ENCODE results near the gene CRAMP1.

The CRAMP1 gene

DNA sequence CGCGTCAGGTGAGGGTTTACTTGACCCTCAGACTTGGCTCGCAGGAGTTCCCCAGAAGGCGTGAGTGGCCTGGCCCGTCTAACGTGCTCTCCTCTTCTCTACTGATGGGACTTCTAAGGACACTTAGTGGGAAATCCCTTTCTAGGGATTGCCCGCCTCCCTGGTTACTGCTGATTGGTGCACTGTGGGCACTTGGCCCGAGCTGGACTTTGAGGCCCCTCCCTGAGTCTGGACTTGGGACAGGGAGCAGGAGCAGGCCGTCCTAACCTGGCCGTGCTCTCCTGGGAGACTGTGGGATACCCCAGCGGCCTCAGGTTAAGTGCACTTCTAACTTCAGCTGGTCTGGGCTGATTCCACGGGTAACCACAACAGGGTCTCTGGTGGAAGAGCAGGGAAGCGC lies 15.0 kb upstream of the CRAMP1 start:
- DNase-seq: no peak

- no peak for DNase-seq
Observed at GRCh38 chr16:1601031-1601430, 11.1 kb upstream of the CRAMP1 start.

- no peak for DNase-seq
Observed at GRCh38 chr16:1601489-1601888, 10.7 kb upstream of the CRAMP1 start.

- no peak for DNase-seq
Observed at GRCh38 chr16:1602285-1602684, 9.9 kb upstream of the CRAMP1 start.

DNA sequence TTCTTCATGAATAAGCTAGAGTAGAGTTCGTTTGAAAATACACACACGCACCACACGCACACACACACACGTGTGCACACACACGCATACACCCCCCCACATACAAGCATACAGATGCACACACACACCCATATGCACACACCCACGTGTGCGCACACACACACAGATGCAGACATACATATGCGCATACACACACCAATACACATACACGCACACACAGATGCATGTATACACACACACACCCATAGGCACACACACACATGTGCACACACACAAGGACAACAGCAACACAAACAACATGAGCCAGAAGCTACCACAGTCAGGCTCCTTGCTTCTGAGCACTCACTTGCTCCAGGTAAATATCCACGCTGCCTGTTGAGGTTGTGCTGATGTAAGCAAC lies 5.4 kb upstream of the CRAMP1 start:
- DNase-seq: no peak

GRCh38 chr16:1607971-1608370 lies 4.2 kb upstream of the CRAMP1 start:
- DNase-seq: no peak

GRCh38 chr16:1610071-1610898 lies 1.9 kb upstream of the CRAMP1 start:
- DNase-seq: peak; percentile 87

DNA sequence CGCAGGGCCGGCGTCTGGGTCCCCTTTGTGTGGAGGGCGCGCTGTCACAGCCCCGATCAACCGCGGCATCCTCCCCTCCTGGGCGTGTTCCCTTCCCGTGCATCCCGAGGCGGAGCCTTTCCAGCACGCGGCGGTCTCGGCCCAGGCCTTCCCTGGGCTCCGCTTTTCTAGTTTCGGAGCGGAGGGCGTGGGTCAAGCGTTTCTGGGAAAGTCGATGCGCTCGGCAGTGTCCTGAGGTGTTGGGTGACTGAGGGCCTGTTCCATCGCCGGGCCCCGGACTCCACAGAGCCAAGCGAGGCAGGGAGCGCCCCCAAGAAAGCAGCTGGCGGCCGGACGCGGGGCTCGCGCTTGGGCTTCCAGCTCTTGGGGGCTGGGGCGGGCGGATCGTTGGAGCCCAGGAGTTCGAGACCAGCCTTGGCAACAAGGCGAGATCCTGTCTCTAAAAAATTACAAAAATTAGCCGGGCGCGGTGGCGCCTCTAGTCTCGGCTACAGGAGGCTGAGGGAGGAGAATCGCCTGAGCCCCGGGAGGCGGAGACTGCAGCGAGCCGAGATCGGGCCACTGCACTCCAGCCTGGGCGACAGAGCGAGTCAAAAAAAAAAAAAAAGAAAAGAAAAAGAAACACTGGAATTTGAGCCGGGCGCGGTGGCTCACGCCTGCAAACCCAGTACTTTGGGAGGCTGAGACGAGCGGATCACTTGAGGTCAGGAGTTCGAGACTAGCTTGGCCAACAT lies 1.1 kb upstream of the CRAMP1 start:
- DNase-seq: peak; percentile 13

GRCh38 chr16:1613211-1613622 lies 1.1 kb downstream of the CRAMP1 start:
- DNase-seq: peak; percentile 14

DNA sequence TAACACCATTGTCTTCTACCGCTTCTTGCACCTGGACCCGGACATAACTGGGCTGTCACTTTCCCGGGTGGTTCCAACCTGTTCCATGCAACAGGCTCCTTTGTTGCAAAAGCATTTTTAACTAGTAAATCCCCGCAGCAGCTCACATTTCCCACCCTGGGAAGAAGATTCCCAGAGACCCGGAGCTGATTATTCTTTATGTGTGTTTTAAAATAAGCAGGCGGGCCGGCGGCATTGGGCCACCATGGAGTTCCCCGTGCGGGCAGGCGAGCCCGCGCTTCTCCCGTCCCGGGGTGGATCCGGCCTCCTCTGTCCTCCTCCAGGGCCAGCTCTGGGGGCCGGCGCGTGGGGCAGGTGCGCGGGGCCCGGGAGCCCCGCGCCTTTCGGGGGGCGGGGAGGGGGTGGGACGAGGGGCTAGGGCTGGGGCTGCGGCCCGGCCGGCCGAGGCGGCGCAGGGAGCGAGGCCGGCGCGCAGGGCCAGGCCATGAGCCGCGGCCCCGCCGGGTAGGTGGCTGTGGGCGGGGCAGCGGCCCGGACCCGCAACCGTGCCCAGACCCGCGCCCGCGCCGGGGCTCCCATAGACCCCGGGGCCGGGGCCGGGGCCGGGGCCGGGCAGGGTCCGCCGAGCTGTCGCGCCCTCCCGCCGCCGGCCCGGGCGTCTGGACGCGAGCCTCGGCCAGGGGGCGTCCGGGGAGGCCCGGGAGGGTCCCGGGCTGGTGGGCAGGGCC lies 1.7 kb downstream of the CRAMP1 start:
- peak; percentile 18 for DNase-seq

- peak; percentile 30 for DNase-seq
Observed at GRCh38 chr16:1614456-1615102, 2.4 kb downstream of the CRAMP1 start.

- DNase-seq: peak; percentile 44
Observed at GRCh38 chr16:1615761-1616160, 3.6 kb downstream of the CRAMP1 start.

GRCh38 chr16:1619976-1620375 lies 7.8 kb downstream of the CRAMP1 start:
- no peak for DNase-seq

- DNase-seq: no peak
Observed at GRCh38 chr16:1620391-1620790, 8.2 kb downstream of the CRAMP1 start.

DNA sequence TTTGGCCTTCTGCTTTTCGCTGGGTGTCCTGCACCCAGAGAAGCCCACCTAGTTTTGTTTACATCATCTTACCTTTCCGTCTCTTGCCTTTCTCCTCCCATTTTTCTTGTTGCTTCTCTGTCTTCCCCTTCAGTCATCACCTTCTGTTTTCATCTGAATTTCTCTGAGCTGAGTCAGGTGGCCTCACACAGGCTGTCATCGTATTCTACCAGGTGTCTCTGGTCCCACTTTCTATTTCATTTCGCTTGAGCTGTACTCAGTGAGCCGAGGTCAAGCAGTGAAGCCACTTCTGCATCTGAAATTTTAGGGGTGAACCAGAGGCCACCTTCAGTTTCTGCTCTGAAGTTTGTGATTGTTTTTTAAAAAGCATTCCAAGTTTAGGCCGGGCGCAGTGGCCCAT lies 9.7 kb downstream of the CRAMP1 start:
- DNase-seq: no peak

- no peak for DNase-seq
Observed at GRCh38 chr16:1626327-1626726, 14.2 kb downstream of the CRAMP1 start.

GRCh38 chr16:1626776-1627175 lies 14.6 kb downstream of the CRAMP1 start:
- no peak for DNase-seq

DNA sequence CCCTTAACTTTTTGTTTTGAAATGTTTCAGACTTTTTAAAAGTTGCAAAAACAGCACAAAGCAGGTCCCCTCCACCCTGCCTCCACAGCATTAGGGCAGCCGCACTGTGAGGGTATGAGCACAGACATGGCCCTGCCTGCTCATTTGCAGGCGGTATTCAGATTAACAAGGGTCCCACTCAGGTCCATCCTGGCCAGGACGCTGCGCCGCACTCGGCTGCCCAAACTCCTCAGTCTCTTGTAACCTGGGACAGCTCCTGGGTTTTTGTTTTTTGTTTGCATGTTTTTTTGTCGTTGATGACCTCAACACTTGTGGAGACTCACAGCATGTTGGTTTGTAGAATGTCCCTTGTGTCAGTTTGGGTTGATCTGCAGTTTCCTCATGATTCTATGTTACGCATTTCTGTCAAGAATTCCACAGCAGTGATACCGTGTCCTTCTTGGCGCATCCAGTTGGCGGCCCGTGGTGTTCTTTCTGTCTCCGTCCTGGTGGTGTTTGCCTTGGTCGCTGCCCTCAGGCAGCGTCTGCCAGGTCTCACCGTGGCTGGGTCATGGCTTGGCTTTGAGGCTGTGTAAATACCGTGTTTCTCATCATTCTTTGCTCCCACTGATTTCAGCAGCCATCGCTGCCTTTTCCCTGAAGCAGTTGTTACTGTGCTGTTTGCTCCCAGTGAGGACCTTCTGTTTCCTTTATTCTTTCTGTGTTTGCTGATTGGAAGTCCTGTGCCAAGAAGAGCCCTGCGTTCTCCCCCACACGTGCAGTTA lies 18.5 kb downstream of the CRAMP1 start:
- no peak for DNase-seq

- DNase-seq: no peak
Observed at GRCh38 chr16:1631230-1631629, 19.1 kb downstream of the CRAMP1 start.

GRCh38 chr16:1631931-1632637 lies 19.9 kb downstream of the CRAMP1 start:
- no peak for DNase-seq

DNA sequence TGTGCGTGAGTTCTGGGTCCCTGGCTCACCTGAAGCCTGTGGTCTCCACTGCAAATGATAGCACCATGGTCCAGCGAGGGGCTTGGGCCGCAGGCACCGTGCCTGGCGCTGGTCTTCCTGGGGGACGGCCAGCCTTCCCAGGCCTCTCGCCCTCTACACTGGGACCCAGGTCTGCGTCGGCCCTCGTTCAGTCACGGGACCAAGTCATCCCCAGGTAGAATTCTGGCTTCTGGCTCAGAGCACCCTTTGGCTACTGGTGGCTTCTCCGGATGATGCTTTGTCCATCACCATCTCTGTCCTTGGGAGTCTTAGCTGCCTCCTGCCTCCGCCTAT lies 20.4 kb downstream of the CRAMP1 start:
- no peak for DNase-seq

- no peak for DNase-seq
Observed at GRCh38 chr16:1633310-1633709, 21.1 kb downstream of the CRAMP1 start.

All from EL (cell line).